HL-60 (cell line): ENCODE measurements around the gene WWOX.

ENCODE experiments used
- TF ChIP-seq, protein P1 (sequence below): IDR thresholded peaks from one replicate; pipeline ENCODE4 v1.5.1; 2011; ENCODE audit warnings: low read length, control low read depth, inconsistent platforms; ENCODE audit not compliant: insufficient read depth
- TF ChIP-seq, protein P2 (sequence below): IDR thresholded peaks from 2 replicates; pipeline ENCODE4 v1.6.1; 2012; ENCODE audit warnings: low read depth; ENCODE audit not compliant: insufficient replicate concordance

DNA sequence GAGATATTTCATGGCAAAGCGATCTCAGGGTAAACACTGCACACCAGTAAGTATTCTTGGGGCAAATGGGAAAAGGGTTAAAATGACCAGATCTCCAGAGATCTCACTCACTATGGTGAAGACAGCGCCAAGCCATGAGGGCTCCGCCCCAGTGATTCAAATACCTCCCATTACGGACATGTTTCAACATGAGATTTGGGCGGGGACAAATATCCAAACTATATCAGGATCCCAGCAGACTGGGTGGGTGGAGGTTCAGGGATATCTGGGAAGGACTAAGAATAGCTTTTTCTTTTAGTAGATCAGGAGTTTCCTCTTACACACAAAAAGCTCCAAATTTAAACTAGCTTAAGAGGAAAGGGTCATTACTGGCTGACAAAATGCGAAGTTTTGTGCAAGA is 181.7 kb downstream of the WWOX start:
- TF ChIP-seq, protein P1, sequence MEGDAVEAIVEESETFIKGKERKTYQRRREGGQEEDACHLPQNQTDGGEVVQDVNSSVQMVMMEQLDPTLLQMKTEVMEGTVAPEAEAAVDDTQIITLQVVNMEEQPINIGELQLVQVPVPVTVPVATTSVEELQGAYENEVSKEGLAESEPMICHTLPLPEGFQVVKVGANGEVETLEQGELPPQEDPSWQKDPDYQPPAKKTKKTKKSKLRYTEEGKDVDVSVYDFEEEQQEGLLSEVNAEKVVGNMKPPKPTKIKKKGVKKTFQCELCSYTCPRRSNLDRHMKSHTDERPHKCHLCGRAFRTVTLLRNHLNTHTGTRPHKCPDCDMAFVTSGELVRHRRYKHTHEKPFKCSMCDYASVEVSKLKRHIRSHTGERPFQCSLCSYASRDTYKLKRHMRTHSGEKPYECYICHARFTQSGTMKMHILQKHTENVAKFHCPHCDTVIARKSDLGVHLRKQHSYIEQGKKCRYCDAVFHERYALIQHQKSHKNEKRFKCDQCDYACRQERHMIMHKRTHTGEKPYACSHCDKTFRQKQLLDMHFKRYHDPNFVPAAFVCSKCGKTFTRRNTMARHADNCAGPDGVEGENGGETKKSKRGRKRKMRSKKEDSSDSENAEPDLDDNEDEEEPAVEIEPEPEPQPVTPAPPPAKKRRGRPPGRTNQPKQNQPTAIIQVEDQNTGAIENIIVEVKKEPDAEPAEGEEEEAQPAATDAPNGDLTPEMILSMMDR = no peak
- TF ChIP-seq, protein P2, sequence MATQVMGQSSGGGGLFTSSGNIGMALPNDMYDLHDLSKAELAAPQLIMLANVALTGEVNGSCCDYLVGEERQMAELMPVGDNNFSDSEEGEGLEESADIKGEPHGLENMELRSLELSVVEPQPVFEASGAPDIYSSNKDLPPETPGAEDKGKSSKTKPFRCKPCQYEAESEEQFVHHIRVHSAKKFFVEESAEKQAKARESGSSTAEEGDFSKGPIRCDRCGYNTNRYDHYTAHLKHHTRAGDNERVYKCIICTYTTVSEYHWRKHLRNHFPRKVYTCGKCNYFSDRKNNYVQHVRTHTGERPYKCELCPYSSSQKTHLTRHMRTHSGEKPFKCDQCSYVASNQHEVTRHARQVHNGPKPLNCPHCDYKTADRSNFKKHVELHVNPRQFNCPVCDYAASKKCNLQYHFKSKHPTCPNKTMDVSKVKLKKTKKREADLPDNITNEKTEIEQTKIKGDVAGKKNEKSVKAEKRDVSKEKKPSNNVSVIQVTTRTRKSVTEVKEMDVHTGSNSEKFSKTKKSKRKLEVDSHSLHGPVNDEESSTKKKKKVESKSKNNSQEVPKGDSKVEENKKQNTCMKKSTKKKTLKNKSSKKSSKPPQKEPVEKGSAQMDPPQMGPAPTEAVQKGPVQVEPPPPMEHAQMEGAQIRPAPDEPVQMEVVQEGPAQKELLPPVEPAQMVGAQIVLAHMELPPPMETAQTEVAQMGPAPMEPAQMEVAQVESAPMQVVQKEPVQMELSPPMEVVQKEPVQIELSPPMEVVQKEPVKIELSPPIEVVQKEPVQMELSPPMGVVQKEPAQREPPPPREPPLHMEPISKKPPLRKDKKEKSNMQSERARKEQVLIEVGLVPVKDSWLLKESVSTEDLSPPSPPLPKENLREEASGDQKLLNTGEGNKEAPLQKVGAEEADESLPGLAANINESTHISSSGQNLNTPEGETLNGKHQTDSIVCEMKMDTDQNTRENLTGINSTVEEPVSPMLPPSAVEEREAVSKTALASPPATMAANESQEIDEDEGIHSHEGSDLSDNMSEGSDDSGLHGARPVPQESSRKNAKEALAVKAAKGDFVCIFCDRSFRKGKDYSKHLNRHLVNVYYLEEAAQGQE = no peak
